LNCaP clone FGC (cell line): ENCODE measurements around the gene DBT.

Experiments used
- DNase-seq: peaks from one replicate; pipeline ENCODE4 v3.0.0-alpha.2; 2011; ENCODE audit warnings: low read depth
- H3K4me3 ChIP-seq: 2 replicates; pipeline ENCODE4 v1.5.1; 2011; ENCODE audit warnings: mild to moderate bottlenecking, low read depth, low read length, control low read depth
- CTCF ChIP-seq: IDR thresholded peaks from 2 replicates; pipeline ENCODE4 v1.5.1; 2012; ENCODE audit warnings: mild to moderate bottlenecking; ENCODE audit not compliant: control insufficient read depth, insufficient read depth; ENCODE audit errors: extremely low read depth

Gene DBT

GRCh38 chr1:100145116-100145515 is 104.5 kb downstream of the DBT start:
- no peak for TF ChIP-seq CTCF
- no peak for DNase-seq
- no peak overlapping the region for H3K4me3 ChIP-seq

- DNase-seq: no peak
- no peak for TF ChIP-seq CTCF
Measured at GRCh38 chr1:100142343-100142742, 107.3 kb downstream of the DBT start.

GRCh38 chr1:100141192-100141591 is 108.4 kb downstream of the DBT start:
- H3K4me3 ChIP-seq: no peak overlapping the region
- no peak for DNase-seq
- no peak for TF ChIP-seq CTCF

More at GRCh38 chr1:100142343-100142742, 107.3 kb downstream of the DBT start:
- no peak overlapping the region for H3K4me3 ChIP-seq

GRCh38 chr1:100137602-100138001 is 112.0 kb downstream of the DBT start:
- TF ChIP-seq CTCF: no peak
- DNase-seq: no peak
- no peak overlapping the region for H3K4me3 ChIP-seq
